K562 treated with DMSO at 1 percent for 48 hours (cell line): Measurements from ENCODE around the gene TNIP3. TPM values are rescaled to one million over a fixed set of nuclear protein-coding genes. Genes with fewer than 3 reads are reported as not detected.

ENCODE experiments used
- total RNA-seq: library from RNA; unstranded; fragments of 300-600 nt; gene quantifications from 2 replicates; pipeline ENCODE4 v1.2.3, GENCODE V29; 2022; ENCODE audit warnings: low replicate concordance; ENCODE audit errors: extremely low read depth

TNIP3 gene
- not detected in 2 replicates for total RNA-seq

GRCh38 chr4:121164291-121164690, at the start of gene TNIP3:
TNIP3 (minus strand) TSS chr4:121164321; CDS start chr4:121164125, 196 bp downstream.

Other genes starting within 250 kb of the TNIP3 start
- gene PRDM5, start 241.6 kb downstream of the TNIP3 start, total RNA-seq: not detected in 2 replicates
- gene NDNF, start 91.8 kb downstream of the TNIP3 start, total RNA-seq: not detected in 2 replicates
- gene QRFPR, start 216.7 kb upstream of the TNIP3 start, total RNA-seq: not detected in 2 replicates